ENCODE measurements around the gene TBCB.
"Not testable (repeated sequence)": the region's sequence is repeated elsewhere in the genome, so short reads cannot be mapped to it uniquely, and the experiment has no call there.

TBCB gene

GRCh38 chr19:36103040-36103626, 12.1 kb upstream of the TBCB start:
- DNase-seq: no peak

GRCh38 chr19:36103842-36104552, 11.3 kb upstream of the TBCB start:
- DNase-seq: no peak

GRCh38 chr19:36106441-36106840, 8.8 kb upstream of the TBCB start:
- no peak for DNase-seq

GRCh38 chr19:36106991-36107390, 8.3 kb upstream of the TBCB start:
- DNase-seq: no peak

GRCh38 chr19:36108684-36109083, 6.6 kb upstream of the TBCB start:
- no peak for DNase-seq

- DNase-seq: no peak
Observed at GRCh38 chr19:36110487-36111199, 4.6 kb upstream of the TBCB start, which contains the start of gene OVOL3. TSS of gene OVOL3 (plus strand) at chr19:36111143. CDS start at chr19:36111203, 60 bp downstream.

- DNase-seq: no peak
Observed at GRCh38 chr19:36111200-36111539, 4.1 kb upstream of the TBCB start.

- DNase-seq: no peak
Observed at GRCh38 chr19:36112678-36113077, 2.6 kb upstream of the TBCB start.

GRCh38 chr19:36113425-36113824, 1.8 kb upstream of the TBCB start:
- DNase-seq: no peak

GRCh38 chr19:36113894-36114720, 1.2 kb upstream of the TBCB start:
- DNase-seq: peak; percentile 16

- DNase-seq: peak; percentile 99
Observed at GRCh38 chr19:36114721-36115452, 381 bp upstream of the TBCB start, which contains the start of gene POLR2I. TSS of gene POLR2I (minus strand) at chr19:36114875. CDS start at chr19:36114856, 19 bp downstream.

- no peak for DNase-seq
Observed at GRCh38 chr19:36116344-36116637, 1.0 kb downstream of the TBCB start.

GRCh38 chr19:36120092-36120983, 5.1 kb downstream of the TBCB start:
- no peak for DNase-seq

- no peak for DNase-seq
Observed at GRCh38 chr19:36120984-36121358, 5.7 kb downstream of the TBCB start.

GRCh38 chr19:36121486-36122124, 6.3 kb downstream of the TBCB start:
- DNase-seq: no peak

GRCh38 chr19:36125557-36125956, 10.3 kb downstream of the TBCB start:
- DNase-seq: no peak

- no peak for DNase-seq
Observed at GRCh38 chr19:36128392-36128736, 13.1 kb downstream of the TBCB start.

GRCh38 chr19:36131221-36131620, 16.0 kb downstream of the TBCB start:
- DNase-seq: not testable (repeated sequence)

- not testable (repeated sequence) for DNase-seq
Observed at GRCh38 chr19:36134867-36135266, 19.6 kb downstream of the TBCB start.

GRCh38 chr19:36136964-36137686, 21.9 kb downstream of the TBCB start:
- DNase-seq: peak; percentile 18

GRCh38 chr19:36139120-36139472, 23.8 kb downstream of the TBCB start:
- no peak for DNase-seq
